ENCODE results near the gene TLN1. TPM values are rescaled to one million over a fixed set of nuclear protein-coding genes. Genes with fewer than 3 reads are reported as not detected.
A peak's percentile ranks its signal among the peaks of the same experiment; 100 is the strongest.

Gene TLN1
- polyA plus RNA-seq, 3 donors, result 46.6 to 251 (median 93.0) TPM

DNA sequence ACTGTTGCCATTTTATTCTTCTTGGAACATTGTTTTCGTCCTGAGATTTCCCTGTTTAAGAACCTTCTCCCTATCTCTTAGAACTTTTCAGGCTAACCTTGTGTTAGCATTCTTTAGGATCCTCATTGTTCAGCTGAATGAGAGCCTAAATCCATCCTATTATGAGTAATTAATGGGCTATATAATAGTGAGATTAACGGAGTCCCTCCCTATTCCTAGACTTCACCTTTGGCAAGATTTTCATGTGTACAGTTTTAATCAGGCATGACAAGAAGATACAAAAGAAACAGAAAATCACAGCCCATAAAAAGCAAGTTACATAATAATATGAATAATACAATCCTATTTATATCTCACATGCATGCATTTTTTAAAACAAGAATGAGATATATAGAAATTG lies 31.2 kb upstream of the TLN1 start:
- Histone ChIP-seq H3K4me3 (replicated peaks in 1 of 3; ENCODE audit: low read depth in 2 of 3, low read length in 3 of 3) (no peak overlapping the region), H3K27ac (ENCODE audit: low read depth in 1 of 2, low read length in 2 of 2) (no peak overlapping the region), H3K79me2 (ENCODE audit: insufficient read depth, low read length) (no peaks in the 10 kb centered on the region), H3K4me2 (replicated peaks; ENCODE audit: extremely low read depth, low read length, poor library complexity, severe bottlenecking) (no peak overlapping the region), H4K20me1 (ENCODE audit: insufficient read depth, low read length) (no peaks in the 10 kb centered on the region), H3K36me3 (replicated peaks in 1 of 2; ENCODE audit: control insufficient read depth in 1 of 2, insufficient read depth in 2 of 2, low read length in 2 of 2) (no peaks in the 10 kb centered on the region), H3K4me1 (ENCODE audit: control insufficient read depth in 1 of 2, insufficient read depth in 2 of 2, low read length in 2 of 2) (peaks cover 7 to 10% of the 10 kb centered on the region in 2 donors), H3K9me3 (replicated peaks in 1 of 2; ENCODE audit: control insufficient read depth in 1 of 2, insufficient read depth in 1 of 2, low read length in 2 of 2) (no peaks in the 10 kb centered on the region), H3K27me3 (ENCODE audit: control insufficient read depth in 2 of 2, insufficient read depth in 2 of 2, low read length in 2 of 2) (no peaks in the 10 kb centered on the region), H3K9ac (ENCODE audit: insufficient read depth, low read length, poor library complexity, severe bottlenecking) (no peak overlapping the region), H2AFZ (ENCODE audit: insufficient read depth, low read depth, low read length, poor library complexity, severe bottlenecking) (no peak overlapping the region)
- Mint-ChIP-seq H3K9me3 (peaks cover 0 to 3% (median 3%) of the 10 kb centered on the region in 7 donors), H3K36me3 (no peaks in the 10 kb centered on the region), H3K27me3 (ENCODE audit: low read depth in 3 of 3) (peaks cover 0 to 4% (median 2%) of the 10 kb centered on the region in 3 donors), H3K4me1 (peaks cover 19% of the 10 kb centered on the region), H3K27ac (no peak overlapping the region), H3K4me3 (no peak overlapping the region)
- TF ChIP-seq, protein P1, sequence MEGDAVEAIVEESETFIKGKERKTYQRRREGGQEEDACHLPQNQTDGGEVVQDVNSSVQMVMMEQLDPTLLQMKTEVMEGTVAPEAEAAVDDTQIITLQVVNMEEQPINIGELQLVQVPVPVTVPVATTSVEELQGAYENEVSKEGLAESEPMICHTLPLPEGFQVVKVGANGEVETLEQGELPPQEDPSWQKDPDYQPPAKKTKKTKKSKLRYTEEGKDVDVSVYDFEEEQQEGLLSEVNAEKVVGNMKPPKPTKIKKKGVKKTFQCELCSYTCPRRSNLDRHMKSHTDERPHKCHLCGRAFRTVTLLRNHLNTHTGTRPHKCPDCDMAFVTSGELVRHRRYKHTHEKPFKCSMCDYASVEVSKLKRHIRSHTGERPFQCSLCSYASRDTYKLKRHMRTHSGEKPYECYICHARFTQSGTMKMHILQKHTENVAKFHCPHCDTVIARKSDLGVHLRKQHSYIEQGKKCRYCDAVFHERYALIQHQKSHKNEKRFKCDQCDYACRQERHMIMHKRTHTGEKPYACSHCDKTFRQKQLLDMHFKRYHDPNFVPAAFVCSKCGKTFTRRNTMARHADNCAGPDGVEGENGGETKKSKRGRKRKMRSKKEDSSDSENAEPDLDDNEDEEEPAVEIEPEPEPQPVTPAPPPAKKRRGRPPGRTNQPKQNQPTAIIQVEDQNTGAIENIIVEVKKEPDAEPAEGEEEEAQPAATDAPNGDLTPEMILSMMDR (IDR thresholded peaks at IDR 0.05), result no peak
- no CpG with 5 or more reads among the region's 2 CpGs for WGBS (ENCODE audit: insufficient coverage)
- no peak for DNase-seq
- intact Hi-C loops (cut with micrococcal nuclease), result no loop called here

- intact Hi-C loops (cut with micrococcal nuclease), result no loop called here
- H4K20me1 ChIP-seq (ENCODE audit: insufficient read depth, low read length), result no peaks in the 10 kb centered on the region
- 15% methylated on average over 2 of the region's 2 CpGs for WGBS (ENCODE audit: insufficient coverage)
- DNase-seq, result peak in 1 of 3 donors; percentile 23
- H3K27ac Mint-ChIP-seq, result peak overlapping the region in 2 of 7 donors; percentile 8 to 15
- H3K4me3 Mint-ChIP-seq, result no peak overlapping the region
- peaks cover 24 to 31% of the 10 kb centered on the region in 2 donors for H3K4me1 ChIP-seq (ENCODE audit: control insufficient read depth in 1 of 2, insufficient read depth in 2 of 2, low read length in 2 of 2)
- H3K9me3 ChIP-seq (replicated peaks in 1 of 2; ENCODE audit: control insufficient read depth in 1 of 2, insufficient read depth in 1 of 2, low read length in 2 of 2), result no peaks in the 10 kb centered on the region
- peaks cover 0 to 3% (median 3%) of the 10 kb centered on the region in 7 donors for H3K9me3 Mint-ChIP-seq
- H3K4me3 ChIP-seq (replicated peaks in 1 of 3; ENCODE audit: low read depth in 2 of 3, low read length in 3 of 3), result no peak overlapping the region
- TF ChIP-seq, protein P1 (IDR thresholded peaks at IDR 0.05), result no peak
- no peak overlapping the region for H3K9ac ChIP-seq (ENCODE audit: insufficient read depth, low read length, poor library complexity, severe bottlenecking)
- no peaks in the 10 kb centered on the region for H3K27me3 ChIP-seq (ENCODE audit: control insufficient read depth in 2 of 2, insufficient read depth in 2 of 2, low read length in 2 of 2)
- H2AFZ ChIP-seq (ENCODE audit: insufficient read depth, low read depth, low read length, poor library complexity, severe bottlenecking), result no peak overlapping the region
- H3K27me3 Mint-ChIP-seq (ENCODE audit: low read depth in 3 of 3), result peaks cover 1 to 4% (median 2%) of the 10 kb centered on the region in 3 donors
- peaks cover 39% of the 10 kb centered on the region for H3K4me1 Mint-ChIP-seq
- no peak overlapping the region for H3K27ac ChIP-seq (ENCODE audit: low read depth in 1 of 2, low read length in 2 of 2)
- no peaks in the 10 kb centered on the region for H3K79me2 ChIP-seq (ENCODE audit: insufficient read depth, low read length)
- peaks cover 0 to 3% of the 10 kb centered on the region in 2 donors for H3K36me3 Mint-ChIP-seq
- H3K4me2 ChIP-seq (replicated peaks; ENCODE audit: extremely low read depth, low read length, poor library complexity, severe bottlenecking), result no peak overlapping the region
- H3K36me3 ChIP-seq (replicated peaks in 1 of 2; ENCODE audit: control insufficient read depth in 1 of 2, insufficient read depth in 2 of 2, low read length in 2 of 2), result no peaks in the 10 kb centered on the region
Measured at GRCh38 chr9:35760651-35761050, 28.7 kb upstream of the TLN1 start.

Data from CD14-positive monocyte (primary cell).